SK-N-SH (cell line): ENCODE results near the gene DSG1. TPM values are rescaled to one million over a fixed set of nuclear protein-coding genes. Genes with fewer than 3 reads are reported as not detected.

Experiments
- CTCF ChIA-PET: fragments of 300-600, 350-600 bp; formaldehyde crosslinking; extraction: SDS; loops from one replicate; lab custom pipeline; 2021; lab: Yijun Ruan, JAX
- POLR2A ChIA-PET: fragments of 350-600 bp; sonication (Branson Sonifier 250); formaldehyde crosslinking; extraction: SDS; loops from one replicate; lab custom pipeline; 2020; ENCODE audit warnings: antibody characterized with exemption, inconsistent platforms; lab: Yijun Ruan, JAX
- DNase-seq: peaks from one replicate; pipeline ENCODE4 v3.0.0; 2012
- H2AFZ ChIP-seq: fragments of 200-600 bp; sonication (generic); 2 replicates; pipeline ENCODE4 v1.8.1; 2016; ENCODE audit warnings: antibody characterized with exemption, mild to moderate bottlenecking, low read depth
- H3F3A ChIP-seq: fragments of 200-600 bp; sonication (generic); replicated peaks from 2 replicates; pipeline ENCODE3; 2016; ENCODE audit warnings: antibody characterized with exemption, mild to moderate bottlenecking; ENCODE audit not compliant: insufficient read depth
- H3K27ac ChIP-seq, 2 experiments: fragments of 200-500 bp in 1 of 2; fragments of 200-600 bp in 1 of 2; sonication (Bioruptor generic) in 1 of 2; sonication (generic), shearing (Covaris generic) in 1 of 2; 2 replicates each; pipeline versions ENCODE4 v1.5.1 to v1.6.1; 2014 to 2016; ENCODE audit warnings: low read depth in 2 of 2, inconsistent platforms in 1 of 2, low read length in 1 of 2, mild to moderate bottlenecking in 1 of 2, mixed read lengths in 1 of 2
- H3K27me3 ChIP-seq: fragments of 200-600 bp; sonication (generic), shearing (Covaris generic); 2 replicates; pipeline ENCODE4 v1.6.1; 2016; ENCODE audit warnings: mixed run types; ENCODE audit not compliant: insufficient read depth
- H3K36me3 ChIP-seq, 2 experiments: fragments of 200-500 bp in 1 of 2; fragments of 200-600 bp in 1 of 2; sonication (Bioruptor generic) in 1 of 2; sonication (generic) in 1 of 2; replicated peaks in 1 of 2; 2 replicates each; pipeline versions ENCODE3 to v1.5.1; 2014 to 2016; ENCODE audit warnings: low read length in 1 of 2, mild to moderate bottlenecking in 1 of 2; ENCODE audit not compliant: insufficient read depth in 2 of 2, control insufficient read depth in 1 of 2
- H3K4me1 ChIP-seq, 2 experiments: fragments of 200-500 bp in 1 of 2; fragments of 200-600 bp in 1 of 2; sonication (Bioruptor generic) in 1 of 2; sonication (generic), shearing (Covaris generic) in 1 of 2; 2 replicates each; pipeline versions ENCODE4 v1.5.1 to v1.6.1; 2014 to 2016; ENCODE audit warnings: low read depth in 1 of 2, low read length in 1 of 2, mixed run types in 1 of 2; ENCODE audit not compliant: insufficient read depth in 2 of 2, control insufficient read depth in 1 of 2
- H3K4me2 ChIP-seq: fragments of 200-600 bp; sonication (generic), shearing (Covaris generic); 2 replicates; pipeline ENCODE4 v1.6.1; 2017; ENCODE audit warnings: mixed run types
- H3K4me3 ChIP-seq, 2 experiments: fragments of 200-500 bp in 1 of 2; fragments of 200-600 bp in 1 of 2; sonication (Bioruptor generic) in 1 of 2; sonication (generic), shearing (Covaris generic) in 1 of 2; 2 replicates each; pipeline versions ENCODE4 v1.5.1 to v1.8.1; 2014 to 2016; ENCODE audit warnings: low read depth in 2 of 2, inconsistent platforms in 1 of 2, low read length in 1 of 2, mild to moderate bottlenecking in 1 of 2, mixed read lengths in 1 of 2, moderate library complexity in 1 of 2
- H3K79me2 ChIP-seq: fragments of 200-600 bp; sonication (generic); 2 replicates; pipeline ENCODE4 v1.8.1; 2017; ENCODE audit warnings: mild to moderate bottlenecking; ENCODE audit not compliant: insufficient read depth
- H3K9ac ChIP-seq: fragments of 200-600 bp; sonication (generic); 2 replicates; pipeline ENCODE4 v1.6.1; 2017; ENCODE audit warnings: mixed run types
- H3K9me2 ChIP-seq: fragments of 200-600 bp; sonication (generic); 2 replicates; pipeline ENCODE4 v1.6.1; 2017; ENCODE audit warnings: mixed run types
- H3K9me3 ChIP-seq: fragments of 200-600 bp; sonication (generic); 2 replicates; pipeline ENCODE4 v1.6.1; 2017; ENCODE audit warnings: mixed run types, mild to moderate bottlenecking, moderate library complexity
- H4K20me1 ChIP-seq: fragments of 200-600 bp; sonication (generic); 2 replicates; pipeline ENCODE4 v1.6.1; 2017; ENCODE audit warnings: mild to moderate bottlenecking, mixed run types; ENCODE audit not compliant: insufficient read depth
- CHD2 ChIP-seq: fragments of 150-350 bp; IDR thresholded peaks from 2 replicates; pipeline ENCODE4 v1.6.1; 2018; ENCODE audit warnings: low read length; ENCODE audit not compliant: partially characterized antibody
- ELF1 ChIP-seq: IDR thresholded peaks from 2 replicates; pipeline ENCODE4 v1.4.0; 2012
- EP300 ChIP-seq, 2 experiments: IDR thresholded peaks; 2 replicates each; pipeline versions ENCODE4 v1.4.0 to v1.6.1; 2012; ENCODE audit warnings: borderline replicate concordance in 1 of 2, low read depth in 1 of 2, low read length in 1 of 2
- EZH2phosphoT487 ChIP-seq: fragments of 200-600 bp; sonication (generic); IDR thresholded peaks from 2 replicates; pipeline ENCODE4 v1.6.1; 2017; ENCODE audit warnings: low read depth, mixed run types, mild to moderate bottlenecking, antibody characterized with exemption, moderate library complexity, borderline replicate concordance
- FOSL2 ChIP-seq: IDR thresholded peaks from 2 replicates; pipeline ENCODE4 v1.4.0; 2012; ENCODE audit warnings: low read depth, mild to moderate bottlenecking, moderate library complexity, borderline replicate concordance
- FOXM1 ChIP-seq: IDR thresholded peaks from 2 replicates; pipeline ENCODE4 v1.4.0; 2012; ENCODE audit warnings: low read depth, mild to moderate bottlenecking
- GATA2 ChIP-seq: sonication (generic); formaldehyde crosslinking; IDR thresholded peaks from 2 replicates; pipeline ENCODE4 v1.5.0; 2020; ENCODE audit warnings: mild to moderate bottlenecking, missing genetic modification reagents
- JUND ChIP-seq: IDR thresholded peaks from 2 replicates; pipeline ENCODE4 v1.4.0; 2012
- MAX ChIP-seq: IDR thresholded peaks from 2 replicates; pipeline ENCODE4 v1.4.0; 2012; ENCODE audit warnings: low read depth
- MEF2A ChIP-seq: IDR thresholded peaks from 2 replicates; pipeline ENCODE4 v1.4.0; 2012; ENCODE audit warnings: low read depth, borderline replicate concordance
- NFIC ChIP-seq: IDR thresholded peaks from 2 replicates; pipeline ENCODE4 v1.4.0; 2012; ENCODE audit warnings: borderline replicate concordance
- NRF1 ChIP-seq: IDR thresholded peaks from 2 replicates; pipeline ENCODE4 v1.6.1; 2012; ENCODE audit warnings: low read depth, mild to moderate bottlenecking, low read length
- POLR2AphosphoS5 ChIP-seq: IDR thresholded peaks from 2 replicates; pipeline ENCODE4 v1.6.1; 2012; ENCODE audit warnings: low read depth, low read length
- RAD21 ChIP-seq: IDR thresholded peaks from 2 replicates; pipeline ENCODE4 v1.6.1; 2012; ENCODE audit warnings: mild to moderate bottlenecking, low read length
- RCOR1 ChIP-seq: fragments of 150-350 bp; IDR thresholded peaks from 2 replicates; pipeline ENCODE4 v1.6.1; 2017; ENCODE audit warnings: antibody characterized with exemption, low read length
- RFX5 ChIP-seq: IDR thresholded peaks from 2 replicates; pipeline ENCODE4 v1.6.1; 2012; ENCODE audit warnings: mild to moderate bottlenecking, improper control_type of control experiment, low read length
- RXRA ChIP-seq: IDR thresholded peaks from 2 replicates; pipeline ENCODE4 v1.4.0; 2012; ENCODE audit warnings: low read depth, mild to moderate bottlenecking, borderline replicate concordance
- TAF1 ChIP-seq: IDR thresholded peaks from 2 replicates; pipeline ENCODE4 v1.6.1; 2012; ENCODE audit warnings: low read depth, mild to moderate bottlenecking, low read length, moderate library complexity, borderline replicate concordance
- YY1 ChIP-seq: IDR thresholded peaks from 2 replicates; pipeline ENCODE4 v1.4.0; 2012; ENCODE audit warnings: low read depth, mild to moderate bottlenecking
- WGBS: methylation state at CpG from one replicate; pipeline ENCODE4 v1.1.6; 2017; ENCODE audit warnings: low lambda C conversion rate; 5-methylcytosine and 5-hydroxymethylcytosine counted together
- polyA plus RNA-seq, 3 experiments: library from polyadenylated mRNA; depleted of rRNA; stranded (reverse); fragments of >200 nt; gene quantifications; 2 replicates each; pipeline ENCODE4 v1.2.3, GENCODE V29; 2012
- TF ChIP-seq, protein P1 (sequence below): IDR thresholded peaks from 2 replicates; pipeline ENCODE4 v1.4.0; 2012; ENCODE audit warnings: low read depth, borderline replicate concordance
- TF ChIP-seq, protein P2 (sequence below): fragments of 200-600 bp; sonication (generic); IDR thresholded peaks from 2 replicates; pipeline ENCODE4 v1.6.1; 2017; ENCODE audit warnings: antibody characterized with exemption, mild to moderate bottlenecking, moderate library complexity
- TF ChIP-seq, protein P3 (sequence below): IDR thresholded peaks from 2 replicates; pipeline ENCODE4 v1.4.0; 2012; ENCODE audit warnings: low read depth, borderline replicate concordance

Gene DSG1
- polyA plus RNA-seq, 1 of the 3 experiments (the other 2 are of a cell fraction) = not detected

DNA sequence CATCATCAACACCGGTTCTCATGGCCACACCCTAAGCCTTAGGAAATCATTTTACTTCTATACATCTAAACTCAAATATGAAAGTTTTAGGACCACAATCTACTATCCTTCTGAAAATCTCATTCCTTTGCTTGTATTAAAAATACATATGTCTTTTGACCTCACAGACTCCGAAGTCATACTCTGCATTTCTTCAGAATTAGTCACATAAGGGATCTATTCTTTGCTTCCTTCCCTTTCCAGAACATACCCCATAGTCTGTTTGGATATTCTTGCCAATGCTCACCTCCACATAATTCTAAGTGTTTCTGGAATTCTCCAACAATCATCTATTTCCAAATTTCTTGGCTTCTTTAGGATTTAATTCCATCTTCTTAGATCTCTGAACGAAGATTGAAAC is 14.2 kb upstream of the DSG1 start:
- H3K36me3 ChIP-seq = no peaks in the 10 kb centered on the region
- no peaks in the 10 kb centered on the region for H3K9me3 ChIP-seq
- no peak overlapping the region for H3K4me3 ChIP-seq
- H2AFZ ChIP-seq = no peak overlapping the region
- H3K9ac ChIP-seq = no peak overlapping the region
- H3K4me2 ChIP-seq = no peak overlapping the region
- H4K20me1 ChIP-seq = no peaks in the 10 kb centered on the region
- POLR2A ChIA-PET = no interaction called here
- CTCF ChIA-PET = no interaction called here
- no peak for DNase-seq
- H3K4me1 ChIP-seq = no peaks in the 10 kb centered on the region
- no peak for TF ChIP-seq NFIC
- TF ChIP-seq YY1 = no peak
- no peak for TF ChIP-seq EP300 (IDR thresholded peaks at IDR 0.05; ENCODE audit: borderline replicate concordance in 1 of 2, low read depth in 1 of 2, low read length in 1 of 2)
- TF ChIP-seq CHD2 = no peak
- TF ChIP-seq, protein P1, sequence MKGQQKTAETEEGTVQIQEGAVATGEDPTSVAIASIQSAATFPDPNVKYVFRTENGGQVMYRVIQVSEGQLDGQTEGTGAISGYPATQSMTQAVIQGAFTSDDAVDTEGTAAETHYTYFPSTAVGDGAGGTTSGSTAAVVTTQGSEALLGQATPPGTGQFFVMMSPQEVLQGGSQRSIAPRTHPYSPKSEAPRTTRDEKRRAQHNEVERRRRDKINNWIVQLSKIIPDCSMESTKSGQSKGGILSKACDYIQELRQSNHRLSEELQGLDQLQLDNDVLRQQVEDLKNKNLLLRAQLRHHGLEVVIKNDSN = no peak
- no peak for TF ChIP-seq GATA2 (CRISPR knock-in tag)
- TF ChIP-seq NRF1 = no peak
- TF ChIP-seq JUND = no peak
- no peak for TF ChIP-seq RFX5
- no peak for TF ChIP-seq TAF1
- TF ChIP-seq, protein P2, sequence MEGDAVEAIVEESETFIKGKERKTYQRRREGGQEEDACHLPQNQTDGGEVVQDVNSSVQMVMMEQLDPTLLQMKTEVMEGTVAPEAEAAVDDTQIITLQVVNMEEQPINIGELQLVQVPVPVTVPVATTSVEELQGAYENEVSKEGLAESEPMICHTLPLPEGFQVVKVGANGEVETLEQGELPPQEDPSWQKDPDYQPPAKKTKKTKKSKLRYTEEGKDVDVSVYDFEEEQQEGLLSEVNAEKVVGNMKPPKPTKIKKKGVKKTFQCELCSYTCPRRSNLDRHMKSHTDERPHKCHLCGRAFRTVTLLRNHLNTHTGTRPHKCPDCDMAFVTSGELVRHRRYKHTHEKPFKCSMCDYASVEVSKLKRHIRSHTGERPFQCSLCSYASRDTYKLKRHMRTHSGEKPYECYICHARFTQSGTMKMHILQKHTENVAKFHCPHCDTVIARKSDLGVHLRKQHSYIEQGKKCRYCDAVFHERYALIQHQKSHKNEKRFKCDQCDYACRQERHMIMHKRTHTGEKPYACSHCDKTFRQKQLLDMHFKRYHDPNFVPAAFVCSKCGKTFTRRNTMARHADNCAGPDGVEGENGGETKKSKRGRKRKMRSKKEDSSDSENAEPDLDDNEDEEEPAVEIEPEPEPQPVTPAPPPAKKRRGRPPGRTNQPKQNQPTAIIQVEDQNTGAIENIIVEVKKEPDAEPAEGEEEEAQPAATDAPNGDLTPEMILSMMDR = no peak
- TF ChIP-seq RCOR1 = no peak
- TF ChIP-seq FOXM1 = no peak
- no peak for TF ChIP-seq RXRA
- 7% methylated on average over 3 of the region's 3 CpGs for WGBS
- no peak overlapping the region for H3K27ac ChIP-seq
- no peaks in the 10 kb centered on the region for H3K9me2 ChIP-seq
- no peaks in the 10 kb centered on the region for H3K27me3 ChIP-seq
- no peaks in the 10 kb centered on the region for H3F3A ChIP-seq
- H3K79me2 ChIP-seq = no peaks in the 10 kb centered on the region

DNA sequence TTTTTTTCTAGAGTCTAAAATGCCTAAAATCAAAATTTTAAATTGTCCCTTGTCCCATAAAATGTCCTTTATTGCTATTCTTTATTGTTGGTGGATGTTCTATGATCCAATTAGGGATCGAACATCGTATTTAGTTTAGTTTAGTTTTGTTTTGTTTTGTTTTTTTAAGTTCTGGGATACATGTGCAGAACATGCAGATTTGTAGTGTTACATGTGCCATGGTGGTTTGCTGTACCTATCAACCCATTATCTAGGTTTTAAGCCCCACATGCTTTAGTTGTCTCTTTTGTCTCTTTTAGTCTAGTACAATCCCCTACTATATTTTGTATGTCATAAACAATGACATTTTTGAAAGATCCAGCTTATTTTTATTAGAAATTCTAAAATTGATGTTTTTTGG is 8.8 kb upstream of the DSG1 start:
- Histone ChIP-seq H3K9ac (no peak overlapping the region), H3K4me2 (no peak overlapping the region), H2AFZ (no peak overlapping the region), H4K20me1 (no peaks in the 10 kb centered on the region), H3K9me3 (no peaks in the 10 kb centered on the region), H3K36me3 (no peaks in the 10 kb centered on the region), H3K27ac (no peak overlapping the region), H3K4me1 (no peaks in the 10 kb centered on the region), H3F3A (no peaks in the 10 kb centered on the region), H3K4me3 (no peak overlapping the region), H3K27me3 (no peaks in the 10 kb centered on the region), H3K79me2 (no peaks in the 10 kb centered on the region), H3K9me2 (no peaks in the 10 kb centered on the region)
- POLR2A ChIA-PET = no interaction called here
- TF ChIP-seq FOXM1 (no peak), RFX5 (no peak), FOSL2 (no peak), TAF1 (no peak), EZH2phosphoT487 (no peak), NRF1 (no peak), MAX (no peak), EP300 (IDR thresholded peaks at IDR 0.05; ENCODE audit: borderline replicate concordance in 1 of 2, low read depth in 1 of 2, low read length in 1 of 2) (no peak), ELF1 (no peak), POLR2AphosphoS5 (no peak), RAD21 (no peak), CHD2 (no peak), MEF2A (no peak)
- TF ChIP-seq, protein P1 = no peak
- TF ChIP-seq, protein P3, sequence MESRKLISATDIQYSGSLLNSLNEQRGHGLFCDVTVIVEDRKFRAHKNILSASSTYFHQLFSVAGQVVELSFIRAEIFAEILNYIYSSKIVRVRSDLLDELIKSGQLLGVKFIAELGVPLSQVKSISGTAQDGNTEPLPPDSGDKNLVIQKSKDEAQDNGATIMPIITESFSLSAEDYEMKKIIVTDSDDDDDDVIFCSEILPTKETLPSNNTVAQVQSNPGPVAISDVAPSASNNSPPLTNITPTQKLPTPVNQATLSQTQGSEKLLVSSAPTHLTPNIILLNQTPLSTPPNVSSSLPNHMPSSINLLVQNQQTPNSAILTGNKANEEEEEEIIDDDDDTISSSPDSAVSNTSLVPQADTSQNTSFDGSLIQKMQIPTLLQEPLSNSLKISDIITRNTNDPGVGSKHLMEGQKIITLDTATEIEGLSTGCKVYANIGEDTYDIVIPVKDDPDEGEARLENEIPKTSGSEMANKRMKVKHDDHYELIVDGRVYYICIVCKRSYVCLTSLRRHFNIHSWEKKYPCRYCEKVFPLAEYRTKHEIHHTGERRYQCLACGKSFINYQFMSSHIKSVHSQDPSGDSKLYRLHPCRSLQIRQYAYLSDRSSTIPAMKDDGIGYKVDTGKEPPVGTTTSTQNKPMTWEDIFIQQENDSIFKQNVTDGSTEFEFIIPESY = no peak
- CTCF ChIA-PET = no interaction called here
- WGBS = 8% methylated on average over 2 of the region's 2 CpGs
- DNase-seq = no peak
